ENCODE results near the gene DEFB113.
"Not testable (repeated sequence)": the region's sequence is repeated elsewhere in the genome, so short reads cannot be mapped to it uniquely, and the experiment has no call there.

Gene DEFB113

GRCh38 chr6:49969605-49970004, at the start of gene DEFB113:
DEFB113 (minus strand) TSS chr6:49969625; CDS start chr6:49969625, 0 bp downstream.
- DNase-seq (ENCODE audit: low spot score): no peak

GRCh38 chr6:50007819-50008218, 38.4 kb upstream of the DEFB113 start:
- DNase-seq (ENCODE audit: low spot score): peak; percentile 36

GRCh38 chr6:50003139-50003538, 33.7 kb upstream of the DEFB113 start:
- no peak for DNase-seq (ENCODE audit: low spot score)

GRCh38 chr6:49995278-49995677, 25.9 kb upstream of the DEFB113 start:
- DNase-seq (ENCODE audit: low spot score): no peak

GRCh38 chr6:49988900-49989299, 19.5 kb upstream of the DEFB113 start:
- DNase-seq (ENCODE audit: low spot score): no peak

GRCh38 chr6:49987749-49988148, 18.3 kb upstream of the DEFB113 start:
- no peak for DNase-seq (ENCODE audit: low spot score)

GRCh38 chr6:49986551-49986950, 17.1 kb upstream of the DEFB113 start:
- DNase-seq (ENCODE audit: low spot score): no peak

GRCh38 chr6:49982046-49982445, 12.6 kb upstream of the DEFB113 start:
- peak; percentile 41 for DNase-seq (ENCODE audit: low spot score)

- peak; percentile 37 for DNase-seq (ENCODE audit: low spot score)
These were observed 11.5 kb upstream of the DEFB113 start for GRCh38 chr6:49980898-49981297.

- DNase-seq (ENCODE audit: low spot score): no peak
These were observed 10.2 kb upstream of the DEFB113 start for GRCh38 chr6:49979584-49979983.

- DNase-seq (ENCODE audit: low spot score): no peak
These were observed 9.2 kb upstream of the DEFB113 start for GRCh38 chr6:49978332-49979226.

- DNase-seq (ENCODE audit: low spot score): no peak
These were observed 2.6 kb downstream of the DEFB113 start for GRCh38 chr6:49966823-49967222.

- no peak for DNase-seq (ENCODE audit: low spot score)
These were observed 3.1 kb downstream of the DEFB113 start for GRCh38 chr6:49966334-49966733.

GRCh38 chr6:49964064-49964463, 5.4 kb downstream of the DEFB113 start, which contains the start of gene DEFB114:
DEFB114 (minus strand) TSS chr6:49964164; CDS start chr6:49964105, 59 bp downstream.
- no peak for DNase-seq (ENCODE audit: low spot score)

- DNase-seq (ENCODE audit: low spot score): no peak
These were observed 11.2 kb downstream of the DEFB113 start for GRCh38 chr6:49958180-49958579.

GRCh38 chr6:49955847-49956246, 13.6 kb downstream of the DEFB113 start:
- DNase-seq (ENCODE audit: low spot score): no peak

- no peak for DNase-seq (ENCODE audit: low spot score)
These were observed 17.5 kb downstream of the DEFB113 start for GRCh38 chr6:49951926-49952325.

GRCh38 chr6:49950415-49950751, 19.0 kb downstream of the DEFB113 start:
- no peak for DNase-seq (ENCODE audit: low spot score)

- DNase-seq (ENCODE audit: low spot score): no peak
These were observed 20.4 kb downstream of the DEFB113 start for GRCh38 chr6:49949062-49949461.

GRCh38 chr6:49946835-49947234, 22.6 kb downstream of the DEFB113 start:
- DNase-seq (ENCODE audit: low spot score): no peak

- DNase-seq (ENCODE audit: low spot score): not testable (repeated sequence)
These were observed 25.4 kb downstream of the DEFB113 start for GRCh38 chr6:49944068-49944467.

- no peak for DNase-seq (ENCODE audit: low spot score)
These were observed 29.4 kb downstream of the DEFB113 start for GRCh38 chr6:49939993-49940498.

- DNase-seq (ENCODE audit: low spot score): no peak
These were observed 31.6 kb downstream of the DEFB113 start for GRCh38 chr6:49937811-49938210.

GRCh38 chr6:49937017-49937416, 32.4 kb downstream of the DEFB113 start:
- DNase-seq (ENCODE audit: low spot score): no peak

Data from putamen (tissue), 1 donor.